Esophagus muscularis mucosa (tissue), 3 donors: ENCODE results near the gene ENO1.

ENCODE experiments used
- EP300 ChIP-seq: sonication (generic); formaldehyde crosslinking; IDR thresholded peaks from one replicate; pipeline ENCODE4 v1.6.1; 2017; ENCODE audit warnings: antibody characterized with exemption
- TF ChIP-seq, protein P1 (sequence below), 3 experiments: fragments of 200-600 bp in 2 of 3; fragments of 450-650 bp in 1 of 3; sonication (generic) in 2 of 3; IDR thresholded peaks; one replicate each; pipeline ENCODE4 v1.5.1; 2017 to 2019; ENCODE audit warnings: antibody characterized with exemption in 3 of 3, mild to moderate bottlenecking in 2 of 3, moderate library complexity in 1 of 3

DNA sequence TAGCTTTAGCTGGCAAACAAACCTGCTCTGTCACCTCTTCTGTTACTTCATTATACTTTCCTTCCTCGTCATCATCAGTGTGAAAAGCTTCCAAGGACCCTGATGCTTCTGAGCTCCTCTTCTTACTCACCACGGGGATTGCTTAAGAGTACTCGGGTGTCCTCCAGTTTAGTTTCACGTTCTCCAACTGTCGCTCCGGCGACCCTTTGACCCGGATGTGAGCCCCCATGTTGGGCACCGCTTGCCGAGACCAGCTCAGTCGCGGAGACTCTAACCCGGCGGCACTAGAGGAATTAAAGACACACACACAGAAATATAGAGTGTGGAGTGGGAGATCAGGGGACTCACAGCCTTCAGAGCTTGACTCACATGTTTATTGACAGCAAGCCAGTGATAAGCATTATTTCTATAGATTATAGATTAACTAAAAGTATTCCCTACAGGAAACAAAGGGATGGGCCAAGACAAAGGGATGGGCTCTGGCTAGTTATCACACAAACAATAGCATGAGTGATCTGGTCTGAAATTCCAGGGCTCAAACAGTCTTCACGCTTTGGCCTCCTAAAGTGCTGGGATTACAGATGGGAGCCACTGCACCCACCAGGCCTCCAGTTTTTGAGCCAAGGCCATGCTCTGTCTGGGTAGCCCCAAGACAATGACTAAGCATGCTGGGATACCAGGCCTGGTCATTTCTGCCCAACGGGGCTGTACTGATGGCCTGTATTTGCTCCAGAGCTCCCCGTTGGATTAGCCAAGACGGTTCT is 30.1 kb upstream of the ENO1 start:
- TF ChIP-seq EP300: no peak
- TF ChIP-seq, protein P1, sequence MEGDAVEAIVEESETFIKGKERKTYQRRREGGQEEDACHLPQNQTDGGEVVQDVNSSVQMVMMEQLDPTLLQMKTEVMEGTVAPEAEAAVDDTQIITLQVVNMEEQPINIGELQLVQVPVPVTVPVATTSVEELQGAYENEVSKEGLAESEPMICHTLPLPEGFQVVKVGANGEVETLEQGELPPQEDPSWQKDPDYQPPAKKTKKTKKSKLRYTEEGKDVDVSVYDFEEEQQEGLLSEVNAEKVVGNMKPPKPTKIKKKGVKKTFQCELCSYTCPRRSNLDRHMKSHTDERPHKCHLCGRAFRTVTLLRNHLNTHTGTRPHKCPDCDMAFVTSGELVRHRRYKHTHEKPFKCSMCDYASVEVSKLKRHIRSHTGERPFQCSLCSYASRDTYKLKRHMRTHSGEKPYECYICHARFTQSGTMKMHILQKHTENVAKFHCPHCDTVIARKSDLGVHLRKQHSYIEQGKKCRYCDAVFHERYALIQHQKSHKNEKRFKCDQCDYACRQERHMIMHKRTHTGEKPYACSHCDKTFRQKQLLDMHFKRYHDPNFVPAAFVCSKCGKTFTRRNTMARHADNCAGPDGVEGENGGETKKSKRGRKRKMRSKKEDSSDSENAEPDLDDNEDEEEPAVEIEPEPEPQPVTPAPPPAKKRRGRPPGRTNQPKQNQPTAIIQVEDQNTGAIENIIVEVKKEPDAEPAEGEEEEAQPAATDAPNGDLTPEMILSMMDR (IDR thresholded peaks at IDR 0.05): no peak
